GM23338 (cell line): ENCODE measurements around the gene PHLPP2. TPM values are rescaled to one million over a fixed set of nuclear protein-coding genes. Genes with fewer than 3 reads are reported as not detected.

Experiments used
- ATAC-seq: fragments of 200-7000 bp; cut with Tn5 transposase; 3 replicates; pipeline ENCODE4 v1.9.1; 2020
- DNase-seq: peaks from one replicate; pipeline ENCODE4 v3.0.0-alpha.2; 2015; ENCODE audit warnings: low spot score
- H2AFZ ChIP-seq: fragments of 200-600 bp; sonication (generic); 2 replicates; pipeline ENCODE4 v1.8.0; 2016; ENCODE audit warnings: antibody characterized with exemption, mild to moderate bottlenecking, moderate library complexity
- H3F3A ChIP-seq: fragments of 200-600 bp; sonication (generic); replicated peaks from 2 replicates; pipeline ENCODE4 v1.8.0; 2017; ENCODE audit warnings: antibody characterized with exemption, mixed run types, low read depth
- H3K27ac ChIP-seq: fragments of 200-600 bp; sonication (generic); 2 replicates; pipeline ENCODE4 v1.6.1; 2016; ENCODE audit warnings: low read depth
- H3K27me3 ChIP-seq: fragments of 200-600 bp; sonication (generic); 2 replicates; pipeline ENCODE4 v1.8.0; 2016; ENCODE audit warnings: mild to moderate bottlenecking, mixed run types, moderate library complexity; ENCODE audit not compliant: insufficient read depth
- H3K36me3 ChIP-seq: fragments of 200-600 bp; sonication (generic); 2 replicates; pipeline ENCODE4 v1.8.0; 2016; ENCODE audit warnings: mild to moderate bottlenecking; ENCODE audit not compliant: insufficient read depth
- H3K4me1 ChIP-seq: fragments of 200-600 bp; sonication (generic); 2 replicates; pipeline ENCODE4 v1.8.0; 2016; ENCODE audit warnings: mild to moderate bottlenecking, moderate library complexity; ENCODE audit not compliant: insufficient read depth
- H3K4me2 ChIP-seq: fragments of 200-600 bp; sonication (generic); 2 replicates; pipeline ENCODE4 v1.7.1; 2017; ENCODE audit warnings: mixed run types
- H3K4me3 ChIP-seq: fragments of 200-600 bp; sonication (generic); 2 replicates; pipeline ENCODE4 v1.6.1; 2016; ENCODE audit warnings: mixed run types
- H3K79me2 ChIP-seq: fragments of 200-600 bp; sonication (generic); replicated peaks from 2 replicates; pipeline ENCODE4 v1.8.0; 2017; ENCODE audit warnings: mild to moderate bottlenecking; ENCODE audit not compliant: insufficient read depth
- H3K9me2 ChIP-seq: fragments of 200-600 bp; sonication (generic); 2 replicates; pipeline ENCODE4 v1.8.0; 2017; ENCODE audit not compliant: insufficient read depth
- H4K20me1 ChIP-seq: fragments of 200-600 bp; sonication (generic); replicated peaks from 2 replicates; pipeline ENCODE4 v1.8.0; 2017; ENCODE audit warnings: mild to moderate bottlenecking; ENCODE audit not compliant: insufficient read depth
- H3K27ac Mint-ChIP-seq: 2 replicates; pipeline ENCODE4 v1.8.0; 2020; ENCODE audit warnings: inconsistent platforms, mild to moderate bottlenecking, moderate library complexity, mixed read lengths
- H3K27me3 Mint-ChIP-seq: 3 replicates; pipeline ENCODE4 v1.8.0; 2022; ENCODE audit warnings: low read depth, mild to moderate bottlenecking, moderate library complexity, mixed read lengths, inconsistent platforms; ENCODE audit not compliant: insufficient read depth, poor library complexity
- H3K36me3 Mint-ChIP-seq: 3 replicates; pipeline ENCODE4 v1.8.0; 2021; ENCODE audit warnings: low read depth, mild to moderate bottlenecking, inconsistent platforms, moderate library complexity, mixed read lengths
- H3K4me1 Mint-ChIP-seq: 3 replicates; pipeline ENCODE4 v1.8.0; 2020; ENCODE audit warnings: mild to moderate bottlenecking, inconsistent platforms, mixed read lengths
- H3K4me3 Mint-ChIP-seq: 3 replicates; pipeline ENCODE4 v1.8.0; 2021; ENCODE audit warnings: moderate library complexity, mild to moderate bottlenecking, inconsistent platforms, mixed read lengths
- H3K9me3 Mint-ChIP-seq: 3 replicates; pipeline ENCODE4 v1.8.0; 2020; ENCODE audit warnings: moderate library complexity, mild to moderate bottlenecking, inconsistent platforms, mixed read lengths
- CTCF ChIP-seq, 2 experiments: fragments of 200-600 bp in 1 of 2; sonication (generic) in 1 of 2; conservative IDR thresholded peaks; 2 replicates each; pipeline versions ENCODE4 v1.5.1 to v1.6.1; 2016 to 2017; ENCODE audit warnings: antibody characterized with exemption in 2 of 2, low read depth in 2 of 2, mild to moderate bottlenecking in 2 of 2, moderate library complexity in 1 of 2
- EZH2 ChIP-seq: fragments of 200-600 bp; sonication (generic); IDR thresholded peaks from one replicate; pipeline ENCODE4 v1.8.0; 2017; ENCODE audit warnings: antibody characterized with exemption, mild to moderate bottlenecking, low read depth; ENCODE audit not compliant: unreplicated experiment
- POLR2AphosphoS5 ChIP-seq: IDR thresholded peaks from 2 replicates; pipeline ENCODE4 v1.6.1; 2016; ENCODE audit warnings: antibody characterized with exemption, low read depth
- REST ChIP-seq: IDR thresholded peaks from one replicate; pipeline ENCODE4 v1.6.1; 2018; ENCODE audit warnings: antibody characterized with exemption; ENCODE audit not compliant: unreplicated experiment
- STAT1 ChIP-seq: IDR thresholded peaks from one replicate; pipeline ENCODE4 v1.6.1; 2016; ENCODE audit warnings: antibody characterized with exemption; ENCODE audit not compliant: unreplicated experiment
- ZNF114 ChIP-seq: fragments of 250-450 bp; sonication (Bioruptor Pico); IDR thresholded peaks from 2 replicates; pipeline ENCODE4 v1.5.0; 2020; ENCODE audit warnings: mild to moderate bottlenecking, moderate library complexity
- ZNF331 ChIP-seq: fragments of 250-450 bp; sonication (Bioruptor Pico); IDR thresholded peaks from 2 replicates; pipeline ENCODE4 v1.5.0; 2020; ENCODE audit warnings: low read depth, mild to moderate bottlenecking, moderate library complexity
- ZNF462 ChIP-seq: fragments of 250-450 bp; sonication (Bioruptor Pico); IDR thresholded peaks from 2 replicates; pipeline ENCODE4 v1.5.0; 2020; ENCODE audit warnings: mild to moderate bottlenecking, moderate library complexity
- polyA plus RNA-seq: library from polyadenylated mRNA; unstranded; fragments of >200 nt; fragmentation: Nextera tagmentation; extraction: Ambion mirVana; gene quantifications from 2 replicates; pipeline ENCODE4 v1.2.1, GENCODE V29; 2016
- total RNA-seq: library from RNA; depleted of rRNA; stranded (reverse); fragments of >200 nt; shearing (Covaris generic); gene quantifications from 2 replicates; pipeline ENCODE4 v1.2.3, GENCODE V29; 2014

The PHLPP2 gene
- total and polyA plus RNA-seq, 2 experiments from 2014 or later: 4.2 to 20.5 TPM

GRCh38 chr16:71626858-71627213, 97.7 kb downstream of the PHLPP2 start:
- ATAC-seq (peak; percentile 80), DNase-seq (peak; percentile 78)
- Histone ChIP-seq H3K4me3 (peak overlapping the region; percentile 93), H2AFZ (peak overlapping the region; percentile 93), H3K9me2 (0 out of 2 replicates have a peak, but pooled peaks cover 5% of the 10 kb centered on the region), H4K20me1 (0 out of 2 replicates have a peak, but pooled peaks cover 5% of the 10 kb centered on the region), H3K27ac (peak overlapping the region; percentile 91), H3F3A (no peaks in the 10 kb centered on the region; the same call in 1 of the 2 replicates), H3K4me2 (peak overlapping the region; percentile 83), H3K79me2 (peaks cover 28% of the 10 kb centered on the region), H3K27me3 (no peaks in the 10 kb centered on the region), H3K36me3 (peaks cover 23% of the 10 kb centered on the region; the same call in 1 of the 2 replicates), H3K4me1 (peaks cover 11% of the 10 kb centered on the region)
- Mint-ChIP-seq H3K4me3 (peak overlapping the region; percentile 92), H3K4me1 (peaks cover 21% of the 10 kb centered on the region), H3K9me3 (peaks cover 4% of the 10 kb centered on the region; the same call in 1 of the 3 replicates), H3K27ac (peak overlapping the region; percentile 86), H3K36me3 (peaks cover 35% of the 10 kb centered on the region), H3K27me3 (peaks cover 16% of the 10 kb centered on the region)
- TF ChIP-seq ZNF331 (CRISPR knock-in tag): no peak
- no peak for TF ChIP-seq REST
- TF ChIP-seq CTCF (conservative IDR thresholded peaks at IDR 0.05; ENCODE audit: low read depth in 2 of 2): no peak
- TF ChIP-seq STAT1: no peak
- TF ChIP-seq ZNF114 (CRISPR knock-in tag): no peak
- no peak for TF ChIP-seq EZH2
- TF ChIP-seq ZNF462 (CRISPR knock-in tag): no peak
- TF ChIP-seq POLR2AphosphoS5: peak; percentile 65
